ENCODE results near the gene POLN. TPM values are rescaled to one million over a fixed set of nuclear protein-coding genes. Genes with fewer than 3 reads are reported as not detected.
"Not testable (repeated sequence)": the region's sequence is repeated elsewhere in the genome, so short reads cannot be mapped to it uniquely, and the experiment has no call there.

The POLN gene
- total RNA-seq, 1 donor, result 2.9 TPM

DNA sequence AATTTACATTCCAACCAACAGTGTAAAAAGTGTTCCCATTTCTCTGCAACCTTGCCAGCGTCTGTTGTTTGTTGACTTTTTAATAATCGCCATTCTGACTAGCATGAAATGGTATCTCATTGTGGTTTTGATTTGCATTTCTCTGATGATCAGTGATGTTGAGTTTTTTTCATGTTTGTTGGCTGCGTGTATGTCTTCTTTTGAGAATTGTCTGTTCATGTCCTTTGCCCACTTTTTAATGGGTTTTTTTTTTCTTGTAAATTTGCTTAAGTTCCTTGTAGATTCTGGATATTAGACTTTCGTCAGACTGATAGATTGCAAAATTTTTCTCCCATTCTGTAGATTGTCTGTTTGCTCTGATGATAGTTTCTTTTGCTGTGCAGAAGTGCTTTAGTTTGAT, 214.8 kb downstream of the POLN start:
- H3K27ac ChIP-seq (ENCODE audit: low read depth, low read length); H3K4me1 ChIP-seq (ENCODE audit: insufficient read depth, low read length); H3K79me2 ChIP-seq (ENCODE audit: insufficient read depth, low read length); H3K36me3 ChIP-seq (ENCODE audit: insufficient read depth, low read length); H3K9me3 ChIP-seq (ENCODE audit: low read depth, low read length); DNase-seq (ENCODE audit: insufficient read length, low spot score, missing footprints); H4K20me1 ChIP-seq (ENCODE audit: insufficient read depth, low read length); H3K4me3 ChIP-seq (ENCODE audit: insufficient read depth, low read length); H3K4me2 ChIP-seq (ENCODE audit: insufficient read depth, low read length); H2AFZ ChIP-seq (ENCODE audit: low read length): not testable (repeated sequence)
- peaks cover 16% of the 10 kb centered on the region for H3K27me3 ChIP-seq (ENCODE audit: insufficient read depth, low read length)

DNA sequence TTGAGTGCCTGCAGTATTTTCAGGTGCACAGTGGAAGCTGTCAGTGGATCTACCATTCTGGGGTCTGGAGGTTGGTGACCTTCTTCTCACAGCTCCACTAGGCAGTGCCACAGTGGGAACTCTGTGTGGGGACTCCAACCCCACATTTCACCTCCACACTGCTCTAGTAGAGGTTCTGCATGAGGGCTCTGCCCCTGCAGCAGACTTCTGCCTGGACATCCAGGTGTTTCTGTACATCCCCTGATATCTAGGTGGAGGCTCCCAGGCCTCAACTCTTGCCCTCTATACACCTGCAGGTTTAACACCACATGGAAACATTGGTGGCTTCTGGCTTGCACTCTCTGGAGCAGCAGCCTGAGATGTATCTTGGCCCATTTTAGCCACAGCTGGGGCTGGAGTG, 216.1 kb downstream of the POLN start:
- no peaks in the 10 kb centered on the region for H3K4me1 ChIP-seq (ENCODE audit: insufficient read depth, low read length)
- no peak overlapping the region for H3K27ac ChIP-seq (ENCODE audit: low read depth, low read length)
- no peaks in the 10 kb centered on the region for H4K20me1 ChIP-seq (ENCODE audit: insufficient read depth, low read length)
- H2AFZ ChIP-seq (ENCODE audit: low read length), result no peak overlapping the region
- H3K27me3 ChIP-seq (ENCODE audit: insufficient read depth, low read length), result peaks cover 24% of the 10 kb centered on the region
- H3K4me3 ChIP-seq (ENCODE audit: insufficient read depth, low read length), result no peak overlapping the region
- H3K36me3 ChIP-seq (ENCODE audit: insufficient read depth, low read length), result no peaks in the 10 kb centered on the region
- H3K9me3 ChIP-seq (ENCODE audit: low read depth, low read length), result no peaks in the 10 kb centered on the region
- no peak overlapping the region for H3K4me2 ChIP-seq (ENCODE audit: insufficient read depth, low read length)
- TF ChIP-seq, protein P1, sequence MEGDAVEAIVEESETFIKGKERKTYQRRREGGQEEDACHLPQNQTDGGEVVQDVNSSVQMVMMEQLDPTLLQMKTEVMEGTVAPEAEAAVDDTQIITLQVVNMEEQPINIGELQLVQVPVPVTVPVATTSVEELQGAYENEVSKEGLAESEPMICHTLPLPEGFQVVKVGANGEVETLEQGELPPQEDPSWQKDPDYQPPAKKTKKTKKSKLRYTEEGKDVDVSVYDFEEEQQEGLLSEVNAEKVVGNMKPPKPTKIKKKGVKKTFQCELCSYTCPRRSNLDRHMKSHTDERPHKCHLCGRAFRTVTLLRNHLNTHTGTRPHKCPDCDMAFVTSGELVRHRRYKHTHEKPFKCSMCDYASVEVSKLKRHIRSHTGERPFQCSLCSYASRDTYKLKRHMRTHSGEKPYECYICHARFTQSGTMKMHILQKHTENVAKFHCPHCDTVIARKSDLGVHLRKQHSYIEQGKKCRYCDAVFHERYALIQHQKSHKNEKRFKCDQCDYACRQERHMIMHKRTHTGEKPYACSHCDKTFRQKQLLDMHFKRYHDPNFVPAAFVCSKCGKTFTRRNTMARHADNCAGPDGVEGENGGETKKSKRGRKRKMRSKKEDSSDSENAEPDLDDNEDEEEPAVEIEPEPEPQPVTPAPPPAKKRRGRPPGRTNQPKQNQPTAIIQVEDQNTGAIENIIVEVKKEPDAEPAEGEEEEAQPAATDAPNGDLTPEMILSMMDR (IDR thresholded peaks at IDR 0.05; ENCODE audit: extremely low read depth, low read depth, low read length), result no peak
- no peaks in the 10 kb centered on the region for H3K79me2 ChIP-seq (ENCODE audit: insufficient read depth, low read length)
- DNase-seq (ENCODE audit: insufficient read length, low spot score, missing footprints), result no peak

DNA sequence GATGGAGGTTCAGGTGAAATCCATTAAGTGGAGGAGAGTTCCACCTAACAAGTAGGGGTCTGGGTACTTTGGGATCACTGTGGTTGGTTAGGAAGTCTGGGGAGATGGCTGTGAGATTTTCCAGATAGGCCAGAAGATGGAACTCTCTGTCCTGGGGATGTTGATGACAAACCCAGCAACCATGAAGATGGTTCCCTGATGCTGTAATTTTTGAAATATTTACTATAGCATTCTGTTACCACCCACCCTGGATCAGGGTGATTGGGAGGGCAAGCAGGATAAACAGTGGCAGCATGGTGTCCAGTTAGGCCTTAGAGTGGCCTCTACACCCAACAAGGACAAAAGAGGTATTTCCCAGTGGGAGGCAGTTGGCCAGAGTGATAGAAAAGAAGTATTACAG, 217.2 kb downstream of the POLN start:
- no peak overlapping the region for H3K4me3 ChIP-seq (ENCODE audit: insufficient read depth, low read length)
- no peaks in the 10 kb centered on the region for H3K9me3 ChIP-seq (ENCODE audit: low read depth, low read length)
- H3K4me1 ChIP-seq (ENCODE audit: insufficient read depth, low read length), result no peaks in the 10 kb centered on the region
- H2AFZ ChIP-seq (ENCODE audit: low read length), result no peak overlapping the region
- peaks cover 24% of the 10 kb centered on the region for H3K27me3 ChIP-seq (ENCODE audit: insufficient read depth, low read length)
- no peak for DNase-seq (ENCODE audit: insufficient read length, low spot score, missing footprints)
- H3K27ac ChIP-seq (ENCODE audit: low read depth, low read length), result no peak overlapping the region
- H4K20me1 ChIP-seq (ENCODE audit: insufficient read depth, low read length), result no peaks in the 10 kb centered on the region
- no peak overlapping the region for H3K4me2 ChIP-seq (ENCODE audit: insufficient read depth, low read length)
- TF ChIP-seq, protein P1 (IDR thresholded peaks at IDR 0.05; ENCODE audit: extremely low read depth, low read depth, low read length), result no peak
- no peaks in the 10 kb centered on the region for H3K79me2 ChIP-seq (ENCODE audit: insufficient read depth, low read length)
- no peaks in the 10 kb centered on the region for H3K36me3 ChIP-seq (ENCODE audit: insufficient read depth, low read length)

Small RNAs within 50 kb of the gene (small RNA-seq; reads per million reads assigned to genes)
- gene COX6B1P5, result not detected

Other genes starting within 250 kb of the POLN start
- gene NELFA, start 233.1 kb downstream of the POLN start, total RNA-seq, result 19.2 and 19.9 TPM in 2 replicates
- under 0.01 TPM in 2 replicates for gene NAT8L, start 182.8 kb downstream of the POLN start, total RNA-seq
- 8.7 and 9.7 TPM in 2 replicates for gene HAUS3, start within 50 bp of the POLN start, total RNA-seq
- gene MXD4, start 20.0 kb upstream of the POLN start, total RNA-seq, result 53.3 and 56.8 TPM in 2 replicates
- gene ZFYVE28, start 176.5 kb upstream of the POLN start, total RNA-seq, result 9.7 and 10.5 TPM in 2 replicates
- gene CFAP99, start 176.8 kb upstream of the POLN start, total RNA-seq, result under 0.01 TPM in 2 replicates
- gene RNF4, start 227.0 kb upstream of the POLN start, total RNA-seq, result 68.8 and 76.0 TPM in 2 replicates